ENCODE measurements around the gene SPNS1.
A peak's percentile ranks its signal among the peaks of the same experiment; 100 is the strongest.

DNA sequence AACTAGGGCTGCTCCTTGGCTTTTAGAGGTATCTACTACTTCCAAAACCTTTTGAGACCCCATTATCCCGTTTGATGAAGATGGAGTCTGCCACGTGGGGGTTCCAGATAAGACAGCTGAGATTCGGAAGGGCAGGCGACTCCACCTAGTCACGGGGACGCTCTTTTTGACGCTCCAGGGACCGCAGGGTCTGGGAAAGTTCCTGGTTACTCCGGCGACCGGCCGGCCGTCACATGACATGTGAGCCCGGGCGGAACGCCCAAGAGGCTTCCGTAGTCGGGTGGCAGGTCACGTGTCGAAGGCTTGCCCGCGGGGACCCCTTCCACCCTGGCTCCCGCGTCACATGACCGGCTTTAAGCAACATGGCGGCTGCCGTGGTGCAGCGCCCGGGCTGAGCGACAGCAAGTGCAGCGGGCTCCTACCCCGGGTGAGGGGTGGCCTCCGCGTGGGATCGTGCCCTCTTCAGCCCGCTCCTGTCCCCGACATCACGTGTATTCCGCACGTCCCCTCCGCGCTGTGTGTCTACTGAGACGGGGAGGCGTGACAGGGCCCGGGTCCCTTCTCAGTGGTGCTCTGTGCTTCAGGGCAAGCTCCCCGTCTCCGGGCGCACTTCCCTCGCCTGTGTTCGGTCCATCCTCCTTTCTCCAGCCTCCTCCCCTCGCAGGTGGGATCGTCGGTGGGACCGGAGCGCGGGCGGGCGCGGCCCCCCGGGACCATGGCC is at the start of gene SPNS1:
- TF ChIP-seq, protein P1, sequence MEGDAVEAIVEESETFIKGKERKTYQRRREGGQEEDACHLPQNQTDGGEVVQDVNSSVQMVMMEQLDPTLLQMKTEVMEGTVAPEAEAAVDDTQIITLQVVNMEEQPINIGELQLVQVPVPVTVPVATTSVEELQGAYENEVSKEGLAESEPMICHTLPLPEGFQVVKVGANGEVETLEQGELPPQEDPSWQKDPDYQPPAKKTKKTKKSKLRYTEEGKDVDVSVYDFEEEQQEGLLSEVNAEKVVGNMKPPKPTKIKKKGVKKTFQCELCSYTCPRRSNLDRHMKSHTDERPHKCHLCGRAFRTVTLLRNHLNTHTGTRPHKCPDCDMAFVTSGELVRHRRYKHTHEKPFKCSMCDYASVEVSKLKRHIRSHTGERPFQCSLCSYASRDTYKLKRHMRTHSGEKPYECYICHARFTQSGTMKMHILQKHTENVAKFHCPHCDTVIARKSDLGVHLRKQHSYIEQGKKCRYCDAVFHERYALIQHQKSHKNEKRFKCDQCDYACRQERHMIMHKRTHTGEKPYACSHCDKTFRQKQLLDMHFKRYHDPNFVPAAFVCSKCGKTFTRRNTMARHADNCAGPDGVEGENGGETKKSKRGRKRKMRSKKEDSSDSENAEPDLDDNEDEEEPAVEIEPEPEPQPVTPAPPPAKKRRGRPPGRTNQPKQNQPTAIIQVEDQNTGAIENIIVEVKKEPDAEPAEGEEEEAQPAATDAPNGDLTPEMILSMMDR (IDR thresholded peaks at IDR 0.05) = no peak
- peak in 1 of 2 donors; percentile 64 for TF ChIP-seq POLR2A (IDR thresholded peaks at IDR 0.05)

All from heart left ventricle (tissue), 13 donors.